DOHH2 (cell line): Measurements from ENCODE around the gene PLA2G2E.

Experiments
- H3F3A ChIP-seq: fragments of 200-600 bp; sonication (generic), shearing (Covaris generic); 2 replicates; pipeline ENCODE4 v1.6.0; 2016; ENCODE audit warnings: antibody characterized with exemption, mild to moderate bottlenecking; ENCODE audit not compliant: control insufficient read depth, insufficient read depth
- H3K27ac ChIP-seq: fragments of 200-600 bp; sonication (generic); 2 replicates; pipeline ENCODE4 v1.5.1; 2014; ENCODE audit warnings: low read depth, mild to moderate bottlenecking, low read length, moderate library complexity
- H3K27me3 ChIP-seq: fragments of 200-600 bp; sonication (generic); 2 replicates; pipeline ENCODE4 v1.6.1; 2014; ENCODE audit warnings: mild to moderate bottlenecking, low read length, mixed read lengths; ENCODE audit not compliant: control insufficient read depth
- H3K36me3 ChIP-seq: fragments of 200-600 bp; sonication (generic); 2 replicates; pipeline ENCODE4 v1.6.1; 2014; ENCODE audit warnings: mild to moderate bottlenecking, low read length, moderate library complexity, mixed read lengths; ENCODE audit not compliant: control insufficient read depth
- H3K4me1 ChIP-seq: fragments of 200-600 bp; sonication (generic); 2 replicates; pipeline ENCODE4 v1.6.1; 2014; ENCODE audit warnings: mild to moderate bottlenecking, low read length, mixed read lengths; ENCODE audit not compliant: control insufficient read depth
- H3K4me2 ChIP-seq: fragments of 200-600 bp; sonication (generic); 2 replicates; pipeline ENCODE4 v1.6.0; 2014; ENCODE audit warnings: mild to moderate bottlenecking, low read length, moderate library complexity
- H3K4me3 ChIP-seq: fragments of 200-600 bp; sonication (generic); 2 replicates; pipeline ENCODE4 v1.5.1; 2014; ENCODE audit warnings: mild to moderate bottlenecking, low read length, mixed read lengths
- H3K79me2 ChIP-seq: fragments of 200-600 bp; sonication (generic); 2 replicates; pipeline ENCODE4 v1.6.1; 2014; ENCODE audit warnings: mild to moderate bottlenecking, low read length, mixed read lengths; ENCODE audit not compliant: control insufficient read depth
- H3K9me2 ChIP-seq: fragments of 200-600 bp; sonication (generic); replicated peaks from 2 replicates; pipeline ENCODE4 v1.6.1; 2014; ENCODE audit warnings: mild to moderate bottlenecking, low read length, mixed read lengths; ENCODE audit not compliant: control insufficient read depth
- H3K9me3 ChIP-seq: fragments of 200-600 bp; sonication (generic); 2 replicates; pipeline ENCODE4 v1.6.1; 2014; ENCODE audit warnings: antibody characterized with exemption, low read length, mixed read lengths; ENCODE audit not compliant: control insufficient read depth, insufficient read depth
- H4K20me1 ChIP-seq: fragments of 200-600 bp; sonication (generic); 2 replicates; pipeline ENCODE4 v1.6.0; 2014; ENCODE audit warnings: low read depth, mild to moderate bottlenecking, antibody characterized with exemption, low read length, moderate library complexity; ENCODE audit not compliant: control insufficient read depth, insufficient read depth
- CTCF ChIP-seq: fragments of 200-600 bp; sonication (generic); IDR thresholded peaks from one replicate; pipeline ENCODE4 v1.5.1; 2014; ENCODE audit warnings: antibody characterized with exemption, mild to moderate bottlenecking, low read depth, low read length; ENCODE audit not compliant: poor library complexity, severe bottlenecking
- EZH2phosphoT487 ChIP-seq: fragments of 200-600 bp; sonication (generic); IDR thresholded peaks from 2 replicates; pipeline ENCODE4 v1.6.1; 2017; ENCODE audit warnings: borderline replicate concordance, mild to moderate bottlenecking, antibody characterized with exemption, low read length, moderate library complexity, mixed read lengths

The PLA2G2E gene

GRCh38 chr1:19878637-19878985, 44.8 kb downstream of the PLA2G2E start:
- H3F3A ChIP-seq = no peaks in the 10 kb centered on the region
- no peaks in the 10 kb centered on the region for H3K27me3 ChIP-seq
- no peaks in the 10 kb centered on the region for H4K20me1 ChIP-seq
- H3K27ac ChIP-seq = no peak overlapping the region
- no peaks in the 10 kb centered on the region for H3K9me3 ChIP-seq
- H3K36me3 ChIP-seq = no peaks in the 10 kb centered on the region
- H3K4me2 ChIP-seq = no peak overlapping the region
- no peak overlapping the region for H3K4me3 ChIP-seq
- peaks cover 12% of the 10 kb centered on the region for H3K4me1 ChIP-seq
- no peak for TF ChIP-seq CTCF
- no peak for TF ChIP-seq EZH2phosphoT487
- H3K9me2 ChIP-seq = no peaks in the 10 kb centered on the region
- H3K79me2 ChIP-seq = peaks cover 12% of the 10 kb centered on the region

- TF ChIP-seq EZH2phosphoT487 = no peak
- TF ChIP-seq CTCF = no peak
- H4K20me1 ChIP-seq = no peaks in the 10 kb centered on the region
- no peaks in the 10 kb centered on the region for H3K27me3 ChIP-seq
- no peaks in the 10 kb centered on the region for H3K36me3 ChIP-seq
- no peak overlapping the region for H3K4me3 ChIP-seq
- H3K27ac ChIP-seq = no peak overlapping the region
- no peaks in the 10 kb centered on the region for H3K9me2 ChIP-seq
- no peaks in the 10 kb centered on the region for H3K9me3 ChIP-seq
- peaks cover 6% of the 10 kb centered on the region for H3K79me2 ChIP-seq
- H3K4me2 ChIP-seq = no peak overlapping the region
- H3F3A ChIP-seq = no peaks in the 10 kb centered on the region
- H3K4me1 ChIP-seq = peaks cover 6% of the 10 kb centered on the region
These were observed 45.4 kb downstream of the PLA2G2E start for GRCh38 chr1:19877821-19878636.

- no peaks in the 10 kb centered on the region for H3K79me2 ChIP-seq
- H3K9me2 ChIP-seq = no peaks in the 10 kb centered on the region
- no peaks in the 10 kb centered on the region for H3K9me3 ChIP-seq
- TF ChIP-seq CTCF (no peak), EZH2phosphoT487 (no peak)
- H3K4me2 ChIP-seq = no peak overlapping the region
- peaks cover 6% of the 10 kb centered on the region for H3K4me1 ChIP-seq
- H3K27me3 ChIP-seq = no peaks in the 10 kb centered on the region; the same call in 1 of the 2 replicates
- no peaks in the 10 kb centered on the region for H3F3A ChIP-seq
- H3K4me3 ChIP-seq = no peak overlapping the region
- H3K27ac ChIP-seq = no peak overlapping the region
- H3K36me3 ChIP-seq = no peaks in the 10 kb centered on the region
- no peaks in the 10 kb centered on the region for H4K20me1 ChIP-seq
These were observed 46.2 kb downstream of the PLA2G2E start for GRCh38 chr1:19877181-19877750.
